GM18873 (cell line): ENCODE results near the gene ABCA1.

Experiments used
- ATAC-seq: cut with Tn5 transposase; IDR thresholded peaks from one replicate; pipeline ENCODE4 v1.9.1; 2021; ENCODE audit warnings: mild to moderate bottlenecking, moderate library complexity, moderate number of reproducible peaks; ENCODE audit not compliant: unreplicated experiment, low FRiP score

The ABCA1 gene

DNA sequence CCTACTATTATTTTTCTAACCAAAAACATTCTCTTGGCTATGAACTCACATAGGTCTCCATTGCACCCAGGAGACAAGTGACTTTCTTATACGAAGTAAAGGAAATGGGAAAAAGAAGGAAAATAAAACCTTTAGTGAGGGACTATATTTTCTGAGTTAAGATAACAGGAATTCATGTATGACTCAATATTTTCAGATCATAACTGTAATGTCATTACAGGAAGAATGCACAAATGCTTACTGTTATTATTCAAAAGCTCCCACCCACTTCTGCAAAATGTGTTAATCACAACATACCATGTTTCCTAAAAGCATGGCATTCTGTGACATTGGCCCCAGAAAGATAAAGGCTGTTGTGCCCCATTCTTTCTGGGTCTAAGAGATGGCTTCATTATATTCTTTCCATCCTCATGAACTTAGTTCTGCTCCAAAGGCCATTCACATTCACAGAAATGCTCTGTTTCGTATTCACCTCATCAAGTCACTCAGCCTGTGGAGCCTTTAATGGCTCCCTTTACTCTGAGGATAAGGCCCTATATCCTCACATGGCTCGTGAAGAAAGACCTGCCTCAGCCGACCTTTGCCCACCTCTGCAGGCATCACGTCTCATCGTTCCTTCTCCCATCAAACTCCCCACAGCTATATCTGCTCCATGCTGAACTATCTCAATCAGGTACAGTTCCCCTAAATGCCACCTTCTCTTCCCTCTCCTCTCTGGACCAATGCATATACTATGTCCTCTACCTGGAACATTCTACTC is 77.0 kb downstream of the ABCA1 start:
- no peak for ATAC-seq

DNA sequence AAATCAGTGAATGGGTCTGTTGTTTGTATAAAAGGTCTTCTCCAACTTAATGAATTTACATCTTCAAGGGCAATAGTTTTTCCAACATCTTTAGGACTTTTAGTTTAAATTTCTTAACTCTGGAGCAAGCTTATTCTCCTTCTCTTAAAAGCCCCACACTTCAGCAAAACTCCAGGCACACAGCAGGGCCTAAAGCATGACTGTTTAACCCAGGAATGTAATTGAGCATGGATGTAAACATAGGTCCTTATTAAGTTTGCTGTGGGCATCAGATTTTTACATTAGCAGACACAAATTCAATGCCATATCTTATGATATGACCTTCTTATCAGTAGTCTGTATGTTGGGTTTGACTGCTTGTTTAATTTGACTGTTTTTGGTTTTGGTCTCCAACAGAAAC is 78.9 kb downstream of the ABCA1 start:
- no peak for ATAC-seq

DNA sequence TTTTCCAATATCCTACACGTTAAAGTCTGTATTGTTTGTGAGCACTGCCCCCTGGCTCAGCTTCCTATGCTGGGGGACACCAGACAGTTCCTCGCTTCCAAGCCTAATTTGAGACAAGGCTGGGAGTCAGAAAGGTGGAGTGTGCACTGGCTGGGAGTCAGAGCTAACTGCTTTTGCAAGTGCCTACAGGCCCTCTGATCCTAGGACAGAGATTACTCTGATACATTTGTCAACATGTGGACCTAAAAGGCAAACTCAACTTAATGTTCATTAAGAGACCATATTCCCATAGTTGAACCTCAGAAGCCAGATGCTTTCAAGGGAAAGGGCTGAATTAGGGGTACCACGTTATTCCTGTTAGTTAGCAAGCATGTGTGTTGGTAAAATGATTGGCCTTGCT is 83.2 kb downstream of the ABCA1 start:
- no peak for ATAC-seq

DNA sequence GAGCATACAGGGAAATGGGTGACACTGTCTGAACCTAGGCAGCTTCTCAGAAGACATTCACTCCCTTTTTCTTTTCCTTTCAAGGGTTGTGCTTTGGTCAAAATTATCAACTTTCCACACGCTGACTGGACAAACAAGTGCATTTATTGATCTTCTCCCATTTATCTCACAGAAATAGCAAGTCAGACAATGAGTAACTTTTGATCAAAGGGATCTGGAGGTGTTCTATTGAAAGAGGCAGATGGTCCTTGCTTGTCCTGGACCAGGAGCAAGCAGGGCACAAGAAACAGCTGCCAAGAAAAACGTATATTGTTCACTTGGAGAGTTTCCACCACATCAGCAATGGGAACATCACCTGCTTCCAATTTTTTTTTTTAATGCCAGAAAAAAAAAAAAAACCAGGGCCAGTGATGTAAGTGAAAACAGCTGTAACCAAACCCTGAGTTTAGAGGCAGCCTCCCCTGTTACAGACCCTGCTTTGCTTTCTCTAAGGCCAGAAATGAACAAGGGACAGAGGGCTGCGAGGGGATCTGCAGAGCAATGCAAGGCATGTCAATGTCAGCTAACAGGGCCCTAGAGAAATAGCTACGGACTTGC is 84.2 kb downstream of the ABCA1 start:
- ATAC-seq: no peak

DNA sequence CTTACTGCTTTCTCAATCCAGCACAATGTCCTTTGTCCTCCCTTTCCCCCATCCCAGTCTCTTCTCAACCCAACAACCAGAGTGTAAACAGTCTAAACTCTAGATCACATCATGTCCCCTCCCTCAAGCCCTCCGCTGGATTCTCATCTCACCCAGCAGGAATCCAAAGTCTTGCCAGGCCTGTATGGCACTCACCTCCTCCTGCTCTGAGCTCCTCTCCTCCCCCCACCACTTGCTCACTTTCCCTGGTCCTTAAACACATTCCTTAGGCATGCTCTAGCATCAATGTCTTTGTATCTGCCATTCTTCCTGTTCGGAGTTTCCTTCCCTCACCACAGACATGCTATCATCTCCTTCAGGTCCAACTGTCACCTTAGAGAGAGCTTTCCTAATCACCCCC is 85.3 kb downstream of the ABCA1 start:
- ATAC-seq: no peak

DNA sequence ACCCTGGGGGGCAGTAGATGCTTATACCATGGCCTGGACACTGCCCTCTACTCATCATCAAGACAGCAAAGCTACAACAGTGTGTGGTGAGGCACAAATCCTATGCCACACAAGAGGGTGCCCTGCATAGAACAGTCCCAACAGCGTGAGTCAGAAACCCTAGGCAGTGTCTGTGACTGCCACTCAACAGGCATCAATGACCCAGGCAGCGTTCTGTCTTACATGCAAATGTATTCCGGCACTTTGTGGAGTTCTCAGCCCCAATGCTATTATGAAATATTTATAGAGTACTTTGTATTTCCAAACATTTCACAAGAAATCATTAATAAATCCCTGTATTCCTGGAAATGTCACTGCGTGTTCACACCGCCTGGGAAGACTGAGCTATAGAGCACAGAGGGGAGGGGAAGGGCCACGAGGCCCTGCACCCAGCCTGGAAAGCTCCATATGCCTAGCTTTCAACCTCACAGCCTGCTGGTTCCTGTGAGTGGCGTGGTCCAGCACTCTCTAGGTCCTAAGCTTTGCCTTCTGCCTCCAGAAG is 86.3 kb downstream of the ABCA1 start:
- ATAC-seq: no peak

DNA sequence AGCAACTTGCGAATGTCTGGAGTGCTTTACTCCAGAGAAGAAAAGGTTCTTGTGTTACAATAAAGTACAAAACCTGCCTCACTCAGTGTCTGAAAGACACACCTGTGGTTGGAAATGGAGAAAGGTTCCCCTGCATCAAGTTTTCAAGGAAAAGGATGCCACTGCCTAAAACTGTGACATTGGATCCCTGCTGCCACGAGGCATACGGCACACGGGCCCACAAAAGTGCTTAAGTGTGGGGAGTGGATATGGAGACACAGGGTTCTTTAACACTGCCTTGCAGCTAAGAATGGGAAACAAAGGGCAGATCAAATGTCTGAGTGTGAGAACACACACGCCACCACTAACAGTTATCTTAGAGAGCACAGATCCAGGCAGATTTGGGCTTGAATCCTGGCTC is 89.0 kb downstream of the ABCA1 start:
- no peak for ATAC-seq

DNA sequence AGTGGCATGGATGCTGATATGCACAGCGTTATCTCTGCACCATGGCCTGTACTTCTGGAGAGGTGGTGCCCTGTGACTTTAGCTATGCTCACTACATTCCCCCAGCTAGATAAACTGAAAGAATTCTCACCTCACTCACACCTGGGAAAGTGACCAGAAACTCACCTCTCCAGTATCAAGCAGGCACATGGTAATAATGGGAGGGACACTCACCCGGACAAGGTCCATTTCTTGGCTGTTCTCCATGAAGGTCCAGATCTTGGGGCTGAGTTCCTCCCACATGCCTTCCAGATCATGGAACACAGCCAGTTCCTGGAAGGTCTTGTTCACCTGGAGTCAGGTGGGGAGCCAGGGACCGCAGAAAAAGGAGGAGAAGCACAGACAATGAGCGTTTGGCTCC is 91.2 kb downstream of the ABCA1 start:
- ATAC-seq: no peak

DNA sequence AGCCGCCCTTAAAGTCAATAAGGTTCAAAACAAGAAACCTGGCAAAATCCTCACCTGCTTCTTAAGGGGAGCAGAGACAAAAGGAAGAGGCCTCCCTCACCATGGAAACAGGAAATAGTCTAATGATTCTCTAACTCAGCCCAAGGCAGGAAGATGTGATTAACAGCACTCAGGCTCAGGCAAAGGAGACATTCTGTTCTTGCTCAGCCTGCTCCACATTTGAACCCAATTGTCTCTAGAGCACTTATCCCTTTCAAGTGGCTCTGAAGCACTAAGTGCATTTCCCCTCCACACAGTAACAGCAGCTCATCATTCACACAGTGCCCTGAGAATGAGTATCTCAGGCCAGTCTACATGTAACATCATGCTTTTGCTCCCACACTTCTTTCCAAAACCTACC is 91.7 kb downstream of the ABCA1 start:
- ATAC-seq: peak; percentile 72

DNA sequence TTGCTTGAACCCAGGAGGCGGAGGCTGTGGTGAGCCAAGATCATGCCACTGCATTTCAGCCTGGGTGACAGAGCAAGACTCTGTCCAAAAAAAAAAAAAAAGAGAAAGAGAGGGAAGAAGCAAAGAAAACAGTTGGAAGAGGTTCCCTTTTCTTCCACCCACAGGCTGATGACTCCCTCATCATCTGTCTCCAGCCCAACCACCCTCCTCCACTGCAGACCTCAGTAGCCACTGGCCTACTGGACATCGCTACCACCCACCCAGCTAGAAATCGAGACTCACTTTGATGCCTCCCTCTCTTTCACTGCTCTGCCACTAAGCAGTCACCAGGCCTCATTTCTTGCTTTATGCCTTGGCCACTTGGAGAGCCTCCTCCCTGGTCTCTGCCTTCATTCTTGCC is 92.8 kb downstream of the ABCA1 start:
- no peak for ATAC-seq

DNA sequence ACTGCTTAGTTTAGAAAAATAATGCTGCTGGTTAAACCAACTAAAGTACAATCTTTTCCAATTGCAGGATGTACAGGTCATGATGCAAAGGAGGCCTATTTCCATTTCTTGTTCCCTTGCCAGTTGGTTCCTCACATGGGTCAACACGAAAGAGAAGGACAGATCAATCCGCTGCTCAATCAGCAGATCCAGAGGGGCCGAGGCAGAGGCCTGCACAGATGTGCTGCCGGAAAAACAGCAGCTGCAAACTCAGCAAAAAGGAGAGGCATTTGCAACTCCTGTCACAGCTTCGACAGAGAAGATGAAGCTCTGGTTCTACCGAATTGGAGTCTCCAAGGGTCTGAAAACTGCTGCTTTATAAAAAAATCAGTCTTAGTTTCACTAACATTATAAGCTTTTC is 94.3 kb downstream of the ABCA1 start:
- no peak for ATAC-seq

DNA sequence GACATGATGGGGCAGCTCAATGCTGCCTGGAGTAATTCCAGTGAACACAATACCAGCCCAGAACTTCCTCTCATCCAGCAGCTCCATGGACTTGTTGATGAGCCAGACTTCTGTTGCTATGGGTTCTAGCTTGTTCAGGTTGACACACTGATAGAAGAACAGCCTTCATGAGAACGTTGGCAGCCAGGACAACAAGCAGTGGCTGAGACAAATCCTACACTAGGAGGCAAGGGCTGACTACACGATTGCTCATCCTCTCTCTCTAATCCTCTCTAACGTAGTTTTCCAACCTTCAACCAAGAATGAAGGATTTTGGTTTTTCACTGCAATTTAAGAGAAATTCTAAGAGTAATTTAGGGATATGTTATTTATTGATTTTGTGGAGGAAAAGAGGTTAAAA is 96.3 kb downstream of the ABCA1 start:
- ATAC-seq: no peak

DNA sequence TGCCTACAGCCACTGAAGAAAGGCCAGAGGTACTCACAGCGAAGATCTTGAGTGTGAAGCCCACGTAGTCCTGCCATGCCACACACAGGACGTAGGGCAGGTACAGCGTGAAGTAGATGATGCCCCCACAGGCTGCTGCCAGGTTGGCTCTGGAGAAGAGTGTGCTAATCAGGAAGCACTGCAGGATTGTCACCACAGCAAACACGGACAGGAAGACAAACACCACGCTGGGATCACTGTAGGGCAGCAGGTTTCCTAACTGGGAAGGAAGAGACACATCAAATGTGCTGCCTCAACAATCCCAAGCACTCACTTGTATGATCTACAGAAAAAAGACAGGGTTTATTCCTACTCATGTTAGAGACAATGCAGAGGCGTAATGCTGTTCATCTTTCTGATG is 101.0 kb downstream of the ABCA1 start:
- no peak for ATAC-seq

DNA sequence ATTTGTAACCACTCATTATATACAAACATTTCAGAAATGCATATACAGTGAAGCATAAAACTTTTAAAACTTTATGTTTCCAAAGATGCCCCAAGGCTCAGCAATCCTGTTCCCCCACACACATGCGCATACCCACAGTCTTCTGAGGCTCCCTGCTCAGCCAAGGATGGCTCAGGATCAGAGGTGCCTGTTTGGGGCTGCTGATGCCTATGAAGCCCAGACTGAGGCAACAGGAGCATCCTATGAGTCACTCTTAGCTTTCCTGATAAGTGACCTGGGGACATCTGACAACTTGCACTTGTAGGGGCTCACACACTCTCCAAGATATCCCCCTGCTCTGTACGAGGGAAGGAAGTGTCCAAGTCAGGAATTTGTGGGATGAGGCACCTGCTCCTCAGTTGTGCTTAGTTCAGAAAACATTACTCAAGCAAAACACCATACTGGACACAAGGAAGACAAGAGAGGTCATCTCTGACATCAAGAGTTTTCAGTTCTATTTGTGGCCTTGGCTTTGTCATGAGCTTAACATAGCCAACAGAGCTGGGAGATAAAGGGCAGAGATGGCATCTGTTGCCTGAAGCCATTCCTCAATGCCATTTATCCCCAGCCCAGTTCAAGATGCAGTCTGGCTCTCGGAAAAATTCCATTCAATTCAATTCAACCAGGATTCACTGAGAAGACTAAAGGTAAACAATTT is 101.7 kb downstream of the ABCA1 start:
- no peak for ATAC-seq

DNA sequence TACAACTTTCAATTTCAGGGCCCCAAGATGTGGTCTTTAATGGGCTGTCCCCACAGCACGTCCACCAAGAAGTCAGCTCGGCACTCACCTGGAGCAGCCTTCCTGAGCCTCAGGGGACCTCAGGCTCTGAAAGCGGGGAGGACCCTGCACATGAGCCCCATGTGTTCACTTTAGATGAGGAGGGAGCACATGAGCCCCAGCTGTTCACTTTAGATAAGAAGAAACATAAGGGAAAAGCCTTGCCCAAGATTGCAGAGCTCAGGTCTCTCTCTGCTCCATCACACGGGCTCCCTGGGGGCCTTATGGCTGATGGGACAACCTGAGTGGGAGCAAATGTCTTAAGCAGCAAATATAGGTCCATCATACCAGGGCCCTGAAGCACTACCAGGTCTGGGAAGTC is 107.6 kb downstream of the ABCA1 start:
- no peak for ATAC-seq

DNA sequence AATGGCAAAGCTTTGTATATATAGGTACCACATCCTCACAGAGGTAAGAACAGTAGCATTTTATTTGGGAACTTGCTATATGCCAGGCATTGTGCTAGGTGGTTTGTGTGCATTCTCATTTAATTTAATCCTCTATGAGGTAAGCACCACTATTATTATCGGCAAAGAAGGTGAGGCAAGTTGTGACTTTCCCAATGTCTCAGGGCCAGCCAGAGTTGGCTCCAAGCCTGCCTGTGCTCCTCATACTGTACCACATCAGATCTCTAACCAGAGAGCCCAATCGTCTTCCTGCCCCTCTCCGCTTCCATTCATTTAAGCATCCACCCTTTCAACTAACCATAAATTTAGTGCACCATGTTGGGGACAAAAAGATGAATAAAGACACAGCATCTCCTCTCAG is 108.9 kb downstream of the ABCA1 start:
- ATAC-seq: no peak

DNA sequence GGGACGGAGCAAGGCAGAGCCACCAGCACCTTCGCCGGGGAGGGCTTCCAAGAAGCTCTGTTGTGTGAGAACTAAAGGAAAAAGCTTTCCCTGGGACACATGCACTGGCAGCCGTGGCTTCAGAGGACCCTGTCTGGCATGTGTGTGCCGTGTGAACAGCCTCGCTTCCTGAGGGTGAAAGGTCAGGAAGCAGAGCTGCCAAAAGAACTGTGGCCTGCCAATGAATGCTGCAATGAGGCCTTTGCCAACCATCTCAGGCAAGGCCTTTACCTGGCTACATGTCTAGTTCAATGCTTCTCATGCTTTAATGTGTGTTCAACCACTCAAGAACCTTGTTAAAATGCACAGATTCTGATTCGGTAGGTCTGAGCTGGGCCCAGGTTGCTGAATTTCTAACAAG is 110.5 kb downstream of the ABCA1 start:
- ATAC-seq: no peak

DNA sequence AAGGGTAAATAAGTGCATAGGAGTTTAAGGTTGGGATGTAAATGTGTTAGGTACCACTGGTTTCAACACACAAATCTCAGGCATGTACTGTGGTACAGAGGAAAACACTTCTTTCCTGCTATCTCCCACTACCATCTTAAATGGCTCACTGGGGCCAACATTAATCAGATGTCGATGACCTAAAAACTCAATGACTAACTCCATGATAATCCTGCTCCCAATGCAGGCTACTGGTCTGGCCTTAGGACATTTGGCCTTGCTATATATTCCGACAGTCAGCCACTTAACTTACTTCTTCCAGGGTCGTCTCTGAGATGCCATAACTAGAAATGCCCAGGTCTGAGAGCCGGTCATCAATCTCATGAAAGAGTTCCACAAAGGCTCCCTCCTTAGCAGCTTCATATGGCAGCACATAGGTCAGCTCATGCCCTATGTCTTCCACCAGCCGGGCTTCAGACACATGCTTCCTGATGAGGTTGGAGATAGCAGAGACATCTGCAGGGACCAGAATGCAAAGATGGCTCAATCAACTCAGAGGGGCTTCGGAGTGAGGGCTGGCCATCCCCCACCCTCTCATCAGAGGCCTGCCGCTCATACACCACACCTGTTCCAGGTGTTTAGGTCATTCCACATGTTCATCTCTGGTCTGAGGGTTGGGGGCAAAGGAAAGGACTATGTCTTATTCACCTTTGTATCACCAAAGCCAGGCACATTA is 111.9 kb downstream of the ABCA1 start:
- no peak for ATAC-seq

DNA sequence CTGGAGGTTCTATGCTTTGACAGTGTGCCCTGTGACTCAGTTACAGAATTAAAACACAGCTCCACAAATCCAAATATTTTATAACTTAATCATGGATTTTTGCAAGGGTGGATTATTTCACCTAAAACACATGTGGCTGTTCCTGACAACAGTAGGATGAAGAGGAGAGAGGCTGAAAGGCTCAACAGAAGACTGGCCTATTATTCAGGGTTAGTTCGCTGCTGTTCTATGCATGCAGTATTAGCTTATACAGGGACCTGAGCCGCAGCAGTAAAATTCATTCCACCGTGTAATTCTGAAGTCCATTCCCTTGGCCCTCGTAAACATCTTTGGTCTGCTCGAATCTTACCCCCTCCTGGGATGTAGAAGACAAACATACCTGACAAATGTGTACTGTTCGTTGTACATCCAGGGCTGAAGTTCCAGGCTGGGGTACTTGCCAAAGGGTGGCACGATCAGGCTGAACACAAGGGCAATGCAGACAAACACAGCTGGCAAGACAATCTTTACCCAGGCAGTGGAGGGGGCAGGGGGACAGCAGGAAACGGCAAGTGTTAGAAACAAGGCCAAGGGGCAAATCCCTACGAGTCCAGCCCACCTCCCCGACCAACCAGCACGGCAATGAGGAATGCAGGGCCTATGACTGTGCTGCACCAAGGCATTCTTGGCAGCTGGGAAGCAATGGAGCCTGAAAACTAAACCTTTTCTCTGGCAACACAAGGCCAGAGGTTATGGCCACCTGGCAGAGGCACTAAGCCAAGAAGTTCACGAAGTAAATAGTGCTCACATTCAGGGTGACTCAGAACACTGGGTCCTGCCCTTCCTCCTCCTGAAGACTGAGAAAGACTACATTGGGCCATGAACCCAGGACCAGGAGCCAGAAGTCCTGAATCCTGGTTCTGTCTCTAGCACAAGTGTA is 117.3 kb downstream of the ABCA1 start:
- no peak for ATAC-seq

DNA sequence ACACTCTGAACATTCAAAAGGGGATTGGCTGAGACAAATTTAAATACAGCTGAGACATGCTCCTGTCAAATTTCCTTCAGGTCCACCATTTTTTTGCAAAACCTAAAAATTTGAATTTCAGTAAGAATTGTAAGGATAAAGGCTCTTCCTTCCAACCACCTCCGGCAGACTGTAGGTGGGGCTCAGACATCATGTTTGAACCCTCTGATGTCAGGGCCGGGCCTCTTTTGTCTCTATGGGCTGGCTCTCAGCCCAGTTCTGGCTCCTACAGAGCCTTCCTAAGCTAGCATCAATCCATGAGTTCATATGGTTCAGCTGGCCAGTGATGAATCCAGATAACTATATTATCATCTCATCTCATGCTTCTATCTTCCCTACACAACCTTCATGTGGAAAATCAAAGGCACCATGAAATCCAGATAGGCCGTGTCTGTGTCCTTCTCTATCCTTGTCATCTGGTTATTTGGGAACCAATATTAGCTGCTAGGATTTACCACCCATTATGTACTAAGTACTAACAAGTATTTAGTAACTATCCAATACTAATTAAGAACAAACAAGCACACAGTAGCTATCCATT is 119.8 kb downstream of the ABCA1 start:
- no peak for ATAC-seq
